Activated naive CD8-positive, alpha-beta T cell treated with anti-CD3 and anti-CD28 coated beads for 36 hours (primary cell): Measurements from ENCODE around the gene DUSP22. TPM values are rescaled to one million over a fixed set of nuclear protein-coding genes. Genes with fewer than 3 reads are reported as not detected.

Experiments
- total RNA-seq, 2 experiments: library from RNA; stranded (reverse); gene quantifications; one replicate each; pipeline ENCODE4 v1.2.3, GENCODE V29; 2021

Gene DUSP22
- total RNA-seq, 2 experiments from 2014 or later, result 22.9 to 23.9 TPM

Other genes starting within 250 kb of the DUSP22 start
- gene IRF4, start 99.3 kb downstream of the DUSP22 start, total RNA-seq, result 100 to 1,000 TPM; 432 to 438 TPM